Measurements from ENCODE around the gene PIM2.
"Not testable (repeated sequence)": the region's sequence is repeated elsewhere in the genome, so short reads cannot be mapped to it uniquely, and the experiment has no call there.

PIM2 gene

GRCh38 chrX:48904626-48905025, 14.2 kb downstream of the PIM2 start:
- no peak for DNase-seq

- DNase-seq, result no peak
Observed at GRCh38 chrX:48904180-48904579, 14.6 kb downstream of the PIM2 start.

- DNase-seq, result no peak
Observed at GRCh38 chrX:48903290-48903689, 15.5 kb downstream of the PIM2 start.

GRCh38 chrX:48902776-48903175, 16.0 kb downstream of the PIM2 start:
- DNase-seq, result no peak

GRCh38 chrX:48902135-48902534, 16.7 kb downstream of the PIM2 start:
- DNase-seq, result no peak

- no peak for DNase-seq
Observed at GRCh38 chrX:48901069-48901468, 17.8 kb downstream of the PIM2 start.

GRCh38 chrX:48899078-48899410, 19.8 kb downstream of the PIM2 start:
- DNase-seq, result no peak

GRCh38 chrX:48897625-48898306, 21.1 kb downstream of the PIM2 start, which contains the start of the genes PQBP1 and TIMM17B:
Gene PQBP1 (plus strand): TSS chrX:48897930. CDS start chrX:48898510, 580 bp downstream.
Gene TIMM17B (minus strand): TSS chrX:48897768. CDS start chrX:48897749, 19 bp downstream.
- DNase-seq, result peak; percentile 83 to 86

- DNase-seq, result peak; percentile 65 to 76
Observed at GRCh38 chrX:48897157-48897624, 21.6 kb downstream of the PIM2 start.

- DNase-seq, result no peak
Observed at GRCh38 chrX:48896611-48897011, 22.2 kb downstream of the PIM2 start.

GRCh38 chrX:48894891-48895290, 23.9 kb downstream of the PIM2 start:
- no peak for DNase-seq

GRCh38 chrX:48893556-48894348, 25.1 kb downstream of the PIM2 start:
- DNase-seq, result no peak

GRCh38 chrX:48892896-48893295, 25.9 kb downstream of the PIM2 start:
- no peak for DNase-seq

- DNase-seq, result peak; percentile 72 to 83
Observed at GRCh38 chrX:48891402-48892288, 27.2 kb downstream of the PIM2 start.

GRCh38 chrX:48890934-48891401, 27.9 kb downstream of the PIM2 start:
- DNase-seq, result peak in 1 of 2 experiments; percentile 23

- DNase-seq, result no peak
Observed at GRCh38 chrX:48890296-48890925, 28.4 kb downstream of the PIM2 start.

- not testable (repeated sequence) for DNase-seq
Observed at GRCh38 chrX:48886586-48886985, 32.2 kb downstream of the PIM2 start.

- DNase-seq, result no peak
Observed at GRCh38 chrX:48883729-48884128, 35.1 kb downstream of the PIM2 start.

- DNase-seq, result not testable (repeated sequence)
Observed at GRCh38 chrX:48876944-48877343, 41.9 kb downstream of the PIM2 start.

- not testable (repeated sequence) for DNase-seq
Observed at GRCh38 chrX:48872017-48872416, 46.8 kb downstream of the PIM2 start.

- DNase-seq, result no peak
Observed at GRCh38 chrX:48864210-48864609, 54.6 kb downstream of the PIM2 start.

Data from activated CD4-positive, alpha-beta T cell treated with anti-CD3 and anti-CD28 coated beads, Interleukin-2, amount 50 U/mL, for 48 hours (primary cell).